Large intestine (tissue), 3 donors: ENCODE measurements around the gene GIMAP4. TPM values are rescaled to one million over a fixed set of nuclear protein-coding genes. Genes with fewer than 3 reads are reported as not detected.
A peak's percentile ranks its signal among the peaks of the same experiment; 100 is the strongest.

Experiments used
- DNase-seq, 2 donors: peaks; one replicate each; pipeline versions ENCODE4 v3.0.0 to v3.0.0-alpha.2; 2013
- H3K27ac ChIP-seq: one replicate; pipeline ENCODE4 v1.5.1; 2013; ENCODE audit warnings: low read length
- H3K27me3 ChIP-seq: 2 replicates; pipeline ENCODE4 v1.6.1; 2013; ENCODE audit warnings: low read length; ENCODE audit not compliant: control insufficient read depth, insufficient read depth
- H3K36me3 ChIP-seq: 2 replicates; pipeline ENCODE4 v1.6.1; 2013; ENCODE audit warnings: low read length; ENCODE audit not compliant: control insufficient read depth, insufficient read depth
- H3K4me1 ChIP-seq: one replicate; pipeline ENCODE4 v1.6.1; 2013; ENCODE audit warnings: low read length; ENCODE audit not compliant: control insufficient read depth, insufficient read depth
- H3K4me3 ChIP-seq: one replicate; pipeline ENCODE4 v1.5.1; 2013; ENCODE audit warnings: low read length
- H3K9me3 ChIP-seq: one replicate; pipeline ENCODE4 v1.6.1; 2013; ENCODE audit warnings: mild to moderate bottlenecking, low read depth, low read length, moderate library complexity; ENCODE audit not compliant: control insufficient read depth
- WGBS: methylation state at CpG from one replicate; pipeline ENCODE4 v1.1.5; 2013; ENCODE audit warnings: low lambda C conversion rate; ENCODE audit not compliant: insufficient coverage; 5-methylcytosine and 5-hydroxymethylcytosine counted together
- polyA plus RNA-seq: library from polyadenylated mRNA; unstranded; fragments of 120-200 nt; gene quantifications from one replicate; pipeline ENCODE4 v1.2.1, GENCODE V29; 2013

GIMAP4 gene
- polyA plus RNA-seq, 1 donor = 17.8 TPM

GRCh38 chr7:150562919-150563318, 4.3 kb upstream of the GIMAP4 start:
- Histone ChIP-seq H3K4me3 (no peak overlapping the region), H3K9me3 (no peaks in the 10 kb centered on the region), H3K27ac (no peak overlapping the region), H3K36me3 (no peaks in the 10 kb centered on the region), H3K27me3 (no peaks in the 10 kb centered on the region), H3K4me1 (no peaks in the 10 kb centered on the region)
- no CpG with 5 or more reads among the region's 2 CpGs for WGBS
- DNase-seq = no peak

- H3K4me1 ChIP-seq = no peaks in the 10 kb centered on the region
- H3K36me3 ChIP-seq = no peaks in the 10 kb centered on the region
- H3K27ac ChIP-seq = no peak overlapping the region
- no peak for DNase-seq
- no peak overlapping the region for H3K4me3 ChIP-seq
- WGBS = no CpG with 5 or more reads among the region's 5 CpGs
- no peaks in the 10 kb centered on the region for H3K9me3 ChIP-seq
- H3K27me3 ChIP-seq = no peaks in the 10 kb centered on the region
Measured at GRCh38 chr7:150564006-150564405, 3.2 kb upstream of the GIMAP4 start.

GRCh38 chr7:150564566-150564965, 2.6 kb upstream of the GIMAP4 start:
- WGBS = no CpG with 5 or more reads among the region's 3 CpGs
- Histone ChIP-seq H3K9me3 (no peaks in the 10 kb centered on the region), H3K36me3 (no peaks in the 10 kb centered on the region), H3K4me3 (no peak overlapping the region), H3K27me3 (no peaks in the 10 kb centered on the region), H3K27ac (no peak overlapping the region), H3K4me1 (no peaks in the 10 kb centered on the region)
- DNase-seq = no peak

- H3K36me3 ChIP-seq = no peaks in the 10 kb centered on the region
- H3K4me3 ChIP-seq = no peak overlapping the region
- no CpG with 5 or more reads among the region's 7 CpGs for WGBS
- H3K9me3 ChIP-seq = no peaks in the 10 kb centered on the region
- no peaks in the 10 kb centered on the region for H3K27me3 ChIP-seq
- H3K4me1 ChIP-seq = no peaks in the 10 kb centered on the region
- H3K27ac ChIP-seq = no peak overlapping the region
- DNase-seq = no peak
Measured at GRCh38 chr7:150565239-150565638, 2.0 kb upstream of the GIMAP4 start.

- WGBS = no CpG with 5 or more reads among the region's 3 CpGs
- Histone ChIP-seq H3K27ac (no peak overlapping the region), H3K27me3 (no peaks in the 10 kb centered on the region), H3K9me3 (no peaks in the 10 kb centered on the region), H3K4me3 (no peak overlapping the region), H3K4me1 (no peaks in the 10 kb centered on the region), H3K36me3 (no peaks in the 10 kb centered on the region)
- DNase-seq = no peak
Measured at GRCh38 chr7:150566123-150566522, 1.1 kb upstream of the GIMAP4 start.

GRCh38 chr7:150566572-150566971, 618 bp upstream of the GIMAP4 start:
- Histone ChIP-seq H3K4me3 (no peak overlapping the region), H3K36me3 (no peaks in the 10 kb centered on the region), H3K4me1 (no peaks in the 10 kb centered on the region), H3K27me3 (no peaks in the 10 kb centered on the region), H3K27ac (no peak overlapping the region), H3K9me3 (no peaks in the 10 kb centered on the region)
- WGBS = no CpG with 5 or more reads among the region's 1 CpG
- DNase-seq = no peak

GRCh38 chr7:150567871-150568301, 696 bp downstream of the GIMAP4 start:
- no peak for DNase-seq
- Histone ChIP-seq H3K27ac (no peak overlapping the region), H3K9me3 (no peaks in the 10 kb centered on the region), H3K4me3 (peak overlapping the region; percentile 14), H3K36me3 (no peaks in the 10 kb centered on the region), H3K4me1 (no peaks in the 10 kb centered on the region), H3K27me3 (no peaks in the 10 kb centered on the region)
- no CpG with 5 or more reads among the region's 3 CpGs for WGBS

- no peak overlapping the region for H3K27ac ChIP-seq
- no peaks in the 10 kb centered on the region for H3K4me1 ChIP-seq
- no peak for DNase-seq
- no peaks in the 10 kb centered on the region for H3K9me3 ChIP-seq
- H3K27me3 ChIP-seq = no peaks in the 10 kb centered on the region
- H3K4me3 ChIP-seq = peak overlapping the region; percentile 13
- no peaks in the 10 kb centered on the region for H3K36me3 ChIP-seq
- WGBS = no CpG with 5 or more reads among the region's 2 CpGs
Measured at GRCh38 chr7:150568714-150569113, 1.5 kb downstream of the GIMAP4 start.

GRCh38 chr7:150569245-150569955, 2.2 kb downstream of the GIMAP4 start:
- Histone ChIP-seq H3K36me3 (no peaks in the 10 kb centered on the region), H3K27me3 (no peaks in the 10 kb centered on the region), H3K4me3 (no peak overlapping the region), H3K4me1 (no peaks in the 10 kb centered on the region), H3K27ac (no peak overlapping the region), H3K9me3 (no peaks in the 10 kb centered on the region)
- DNase-seq = no peak
- WGBS = 44% methylated on average over 1 of the region's 7 CpGs

- no peak overlapping the region for H3K27ac ChIP-seq
- no peaks in the 10 kb centered on the region for H3K36me3 ChIP-seq
- no peaks in the 10 kb centered on the region for H3K4me1 ChIP-seq
- H3K9me3 ChIP-seq = no peaks in the 10 kb centered on the region
- WGBS = 85% methylated on average over 3 of the region's 5 CpGs
- DNase-seq = no peak
- H3K4me3 ChIP-seq = no peak overlapping the region
- H3K27me3 ChIP-seq = no peaks in the 10 kb centered on the region
Measured at GRCh38 chr7:150570556-150571465, 3.6 kb downstream of the GIMAP4 start.
